Stimulated activated CD8-positive, alpha-beta memory T cell treated with anti-CD3 and anti-CD28 coated beads, Interleukin-12 subunit alpha, Interleukin-12 subunit beta, amount 100 ng/mL, for 24 hours (primary cell): ENCODE results near the gene PSMD5.
"Not testable (repeated sequence)": the region's sequence is repeated elsewhere in the genome, so short reads cannot be mapped to it uniquely, and the experiment has no call there.

Experiments
- DNase-seq: peaks from one replicate; pipeline ENCODE4 v3.0.0-alpha.2; 2020; ENCODE audit errors: extremely low read depth

Gene PSMD5

DNA sequence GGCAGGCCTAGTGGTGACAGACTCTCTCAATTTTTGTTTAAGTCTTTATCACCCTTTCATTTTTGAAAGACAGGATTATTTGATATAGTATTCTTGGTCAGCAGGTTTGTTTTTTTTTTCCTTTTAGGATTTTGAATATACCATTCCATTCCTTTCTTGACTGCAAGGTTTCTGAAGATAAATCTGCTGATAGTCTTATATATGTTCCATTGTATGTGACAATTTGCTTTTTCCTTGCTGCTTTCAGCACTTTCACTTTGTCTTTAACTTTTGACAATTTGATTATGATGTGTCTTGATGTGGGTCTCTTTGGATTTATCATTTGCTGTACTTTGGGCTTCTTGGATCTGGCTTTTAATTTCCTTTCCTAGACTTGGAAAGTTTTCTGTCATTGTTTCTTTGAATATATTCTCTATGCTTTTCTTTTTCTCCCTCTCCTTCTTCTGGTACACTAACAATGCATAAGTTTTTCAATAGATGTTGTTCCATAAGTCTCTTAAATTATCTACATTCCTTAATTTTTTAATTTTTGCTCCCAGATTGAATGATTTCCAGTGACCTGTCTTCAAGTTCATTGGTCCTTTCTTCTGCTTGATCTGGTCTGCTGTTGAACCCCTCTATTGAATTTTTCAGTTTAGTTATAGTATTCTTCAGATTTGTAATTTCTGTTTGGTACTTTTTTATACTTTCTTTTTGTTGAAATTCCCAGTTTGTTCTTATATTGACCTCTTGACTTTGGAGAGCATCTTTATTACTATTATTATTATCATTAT, 34.9 kb downstream of the PSMD5 start:
- DNase-seq: no peak

DNA sequence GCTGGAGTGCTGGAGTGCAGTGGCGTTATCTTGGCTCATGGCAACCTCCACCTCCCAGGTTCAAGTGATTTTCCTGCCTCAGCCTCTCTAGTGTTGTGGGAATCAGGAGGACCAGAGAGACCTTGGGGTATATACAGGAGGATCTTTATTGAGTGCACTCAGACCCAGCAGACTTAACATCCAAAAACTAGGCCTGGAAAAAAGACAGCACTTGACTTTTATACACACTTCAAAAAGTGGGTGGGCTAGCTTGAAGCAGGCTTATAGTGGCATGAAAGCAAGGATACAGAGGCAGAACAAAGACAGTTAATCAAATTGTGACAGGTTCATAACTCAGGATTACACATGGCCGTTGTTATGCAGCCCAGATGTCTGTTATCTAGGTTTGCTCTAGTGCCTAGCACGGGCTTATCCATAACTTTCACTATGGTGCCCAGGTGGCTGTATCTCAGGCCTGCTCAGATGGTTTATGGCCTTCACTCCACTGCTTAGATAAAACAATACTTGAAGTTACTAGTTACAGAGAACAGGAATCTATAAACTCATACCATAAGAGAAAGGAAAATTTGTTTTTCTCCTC, 37.8 kb downstream of the PSMD5 start:
- not testable (repeated sequence) for DNase-seq

- no peak for DNase-seq
Observed at GRCh38 chr9:120801441-120801840, 41.3 kb downstream of the PSMD5 start.

DNA sequence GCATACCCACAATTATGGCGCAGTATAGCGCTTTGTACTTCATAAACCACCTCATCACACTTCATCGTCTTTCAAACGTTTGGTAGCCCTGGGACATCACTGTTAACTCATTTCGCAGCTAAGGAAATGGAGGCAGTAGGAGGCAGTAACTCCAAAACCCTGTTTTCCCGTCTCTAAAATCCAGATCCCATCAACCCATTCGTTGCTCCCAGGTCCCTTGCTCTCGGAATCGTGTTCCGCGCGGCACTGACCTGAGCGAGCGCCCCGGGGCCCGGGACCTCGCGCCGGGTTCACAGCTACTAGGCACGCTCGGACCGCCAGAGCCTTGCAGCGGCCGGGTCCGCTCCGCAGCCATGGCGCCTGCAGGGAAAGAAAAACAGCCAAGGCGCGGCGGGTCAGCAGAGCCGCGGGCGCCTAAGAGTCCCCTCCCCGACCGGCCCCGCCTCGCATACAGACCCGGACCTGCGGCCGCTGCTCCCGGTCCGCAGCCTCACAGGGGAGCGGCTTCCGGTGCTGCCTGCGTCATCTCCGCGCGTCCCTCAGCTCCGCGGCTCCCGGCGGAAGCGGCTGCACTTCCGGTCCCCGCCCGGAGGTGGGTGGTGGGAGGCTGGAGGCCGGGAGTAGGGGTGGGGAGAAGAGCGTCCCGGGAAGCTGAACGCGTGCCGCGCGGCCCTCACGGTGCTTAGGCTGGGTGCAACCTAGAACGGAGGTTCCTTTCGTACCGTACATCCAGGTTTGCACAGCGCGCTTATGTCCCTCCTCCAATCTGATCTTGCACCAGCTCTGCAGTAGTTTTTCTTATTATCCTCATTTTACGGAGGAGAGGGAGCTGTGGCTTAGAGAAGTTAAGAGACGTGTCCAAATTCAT, 49.6 kb downstream of the PSMD5 start, which contains the start of gene FBXW2:
Gene FBXW2, minus strand, starts transcription at position 519 of the 868 bp plus-strand sequence. CDS start 5,158 bp downstream, outside the sequence.
- peak; percentile 87 for DNase-seq

DNA sequence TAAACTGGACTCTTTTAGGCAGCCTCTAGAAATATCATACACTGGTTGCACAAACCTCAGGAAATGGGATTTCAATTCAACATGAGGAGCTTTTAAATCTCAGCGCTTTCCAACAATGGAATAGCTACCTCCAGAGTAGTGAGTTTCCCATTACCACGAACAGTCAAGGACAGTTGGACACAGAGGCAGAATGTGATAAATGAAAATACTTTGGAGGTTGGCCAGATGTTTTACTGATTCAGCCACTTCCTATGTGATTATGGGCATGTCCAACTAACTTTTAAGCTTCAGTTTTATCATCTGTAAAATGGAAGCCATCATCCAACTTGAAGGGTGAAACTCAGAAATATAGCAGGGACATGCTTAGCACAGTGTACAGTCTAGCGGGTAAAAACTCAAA, 51.6 kb downstream of the PSMD5 start:
- no peak for DNase-seq

GRCh38 chr9:120787933-120788332, 54.8 kb downstream of the PSMD5 start:
- DNase-seq: no peak

GRCh38 chr9:120783602-120784047, 59.1 kb downstream of the PSMD5 start:
- no peak for DNase-seq

GRCh38 chr9:120781236-120781635, 61.5 kb downstream of the PSMD5 start:
- DNase-seq: no peak

- no peak for DNase-seq
Observed at GRCh38 chr9:120780367-120780766, 62.4 kb downstream of the PSMD5 start.

- DNase-seq: no peak
Observed at GRCh38 chr9:120779227-120779626, 63.5 kb downstream of the PSMD5 start.

- no peak for DNase-seq
Observed at GRCh38 chr9:120778758-120779157, 64.0 kb downstream of the PSMD5 start.

DNA sequence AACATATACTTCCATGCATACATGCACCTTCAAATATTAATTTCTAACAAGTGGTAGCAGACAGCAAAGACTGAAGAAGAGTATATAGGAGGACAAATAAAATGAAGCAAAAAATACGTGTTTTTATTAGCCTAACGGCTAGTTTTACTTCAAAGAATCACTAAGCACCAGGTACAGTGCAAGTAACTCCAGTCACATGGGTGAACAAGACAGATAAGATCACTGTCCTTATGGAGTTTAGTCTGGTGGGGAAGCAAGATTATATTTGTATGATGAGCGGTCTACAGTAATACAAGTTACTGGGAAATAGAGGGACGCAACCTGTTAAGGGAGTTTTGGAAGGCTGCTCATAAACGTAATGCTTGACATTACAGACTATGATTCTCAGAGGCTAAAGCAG, 65.5 kb downstream of the PSMD5 start:
- no peak for DNase-seq

DNA sequence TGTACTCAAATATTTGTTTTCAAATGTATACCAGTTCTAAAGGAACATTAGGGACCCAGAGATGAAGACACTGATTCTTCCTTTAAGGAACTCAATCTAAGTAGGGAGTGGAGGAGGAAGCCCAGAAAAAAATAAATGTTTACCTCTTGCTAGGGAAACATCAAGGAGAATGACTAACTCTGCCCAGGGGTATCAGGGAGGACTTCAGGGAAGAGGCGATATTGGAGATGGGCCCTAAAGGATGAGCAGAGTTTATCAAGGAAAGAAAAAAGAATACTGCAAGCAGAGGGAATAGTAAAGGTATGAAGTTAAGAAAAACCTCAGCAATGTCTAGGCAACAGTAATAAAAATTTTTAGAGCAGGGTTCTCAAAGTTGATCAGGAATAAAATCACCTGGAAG, 65.9 kb downstream of the PSMD5 start:
- no peak for DNase-seq

DNA sequence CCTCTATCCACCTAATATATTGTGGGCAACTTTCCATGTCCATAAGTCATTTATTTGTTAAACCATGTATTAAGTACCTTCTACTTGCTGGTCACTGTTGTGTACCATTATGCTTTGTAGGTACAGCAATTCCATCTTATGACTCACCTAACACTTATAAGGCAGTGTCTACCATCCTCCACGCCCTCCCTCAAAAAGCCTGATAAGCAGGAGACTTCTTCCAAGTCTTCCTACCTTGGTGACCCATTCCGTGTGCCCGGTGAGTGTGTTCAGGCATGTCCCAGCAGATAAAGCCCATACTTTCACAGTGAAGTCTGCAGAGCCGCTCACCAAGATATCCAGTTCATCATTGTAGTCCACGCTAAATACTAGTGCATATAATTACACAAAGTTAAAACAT, 66.9 kb downstream of the PSMD5 start:
- no peak for DNase-seq

- DNase-seq: no peak
Observed at GRCh38 chr9:120774719-120775118, 68.0 kb downstream of the PSMD5 start.

DNA sequence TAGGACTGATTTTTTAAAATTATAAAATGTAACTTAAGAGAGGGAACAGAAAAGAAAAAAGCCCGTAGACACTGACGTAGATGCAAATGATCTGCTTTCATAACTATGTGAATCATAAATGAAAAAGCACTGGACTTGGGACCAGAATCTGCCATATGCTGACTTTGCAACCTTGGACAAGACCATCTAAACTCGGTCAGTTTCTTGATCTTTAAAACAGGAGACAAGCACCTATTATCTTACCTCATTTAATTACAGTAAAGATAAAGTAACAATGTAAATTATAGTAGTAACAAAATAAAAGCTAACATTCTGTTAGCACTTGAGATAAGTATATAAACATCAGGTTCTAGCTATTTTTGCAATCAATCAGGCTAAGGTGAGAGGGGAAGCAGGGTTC, 69.5 kb downstream of the PSMD5 start:
- no peak for DNase-seq

GRCh38 chr9:120770931-120771330, 71.8 kb downstream of the PSMD5 start:
- DNase-seq: no peak

DNA sequence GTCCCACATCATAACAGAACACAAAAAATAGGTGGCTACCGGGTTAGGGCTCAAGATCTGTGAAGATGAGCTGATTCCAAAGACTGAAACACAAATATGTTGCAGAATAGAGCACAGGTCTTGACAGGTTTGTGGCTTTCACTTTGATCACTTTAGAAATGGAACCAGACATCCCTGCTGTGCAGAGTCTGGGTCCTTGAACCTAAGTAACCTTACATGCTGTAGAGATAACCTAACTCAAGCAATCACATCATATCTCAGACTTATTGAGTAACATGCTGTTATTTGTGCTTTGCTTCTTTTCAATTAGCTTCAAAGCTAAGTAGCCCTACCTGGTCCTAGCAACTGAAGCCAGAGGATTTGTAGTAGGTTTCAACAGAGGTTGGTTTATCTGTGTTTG, 73.8 kb downstream of the PSMD5 start:
- no peak for DNase-seq

DNA sequence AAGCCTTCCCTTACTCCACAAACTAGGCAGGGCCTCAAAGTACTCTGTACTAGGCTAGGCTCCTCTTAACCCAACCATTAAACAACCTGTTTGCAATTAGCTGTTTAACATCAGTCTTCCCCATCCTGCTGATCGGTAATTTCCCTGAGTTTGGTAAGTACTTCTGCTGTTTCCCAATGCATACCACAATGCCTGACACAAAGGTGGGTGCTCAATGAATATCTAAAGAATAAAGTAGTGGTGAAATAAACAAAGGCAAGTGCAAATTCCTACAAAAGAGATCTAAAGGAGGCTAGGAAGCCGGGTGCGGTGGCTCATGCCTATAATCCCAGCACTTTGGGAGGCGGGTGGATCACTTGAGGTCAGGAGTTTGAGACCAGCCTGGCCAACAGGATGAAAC, 74.5 kb downstream of the PSMD5 start:
- no peak for DNase-seq

- DNase-seq: no peak
Observed at GRCh38 chr9:120767451-120767850, 75.3 kb downstream of the PSMD5 start.
